Loucy (cell line): ENCODE data around the gene PRKN.
"Not testable (repeated sequence)": the region's sequence is repeated elsewhere in the genome, so short reads cannot be mapped to it uniquely, and the experiment has no call there.

Source experiments
- H2AFZ ChIP-seq: fragments of 200-600 bp; sonication (generic); 2 replicates; pipeline ENCODE4 v1.6.0; 2016; ENCODE audit warnings: antibody characterized with exemption, mild to moderate bottlenecking, low read length, moderate library complexity
- H3F3A ChIP-seq: fragments of 200-600 bp; 2 replicates; pipeline ENCODE4 v1.6.0; 2016; ENCODE audit warnings: antibody characterized with exemption, low read depth, mild to moderate bottlenecking
- H3K27me3 ChIP-seq: fragments of 200-600 bp; sonication (generic); 2 replicates; pipeline ENCODE4 v1.6.1; 2014; ENCODE audit warnings: low read length, mild to moderate bottlenecking; ENCODE audit not compliant: insufficient read depth, poor library complexity, severe bottlenecking
- H3K36me3 ChIP-seq: fragments of 200-600 bp; sonication (generic); 2 replicates; pipeline ENCODE4 v1.6.1; 2016; ENCODE audit warnings: low read length; ENCODE audit not compliant: insufficient read depth
- H3K4me1 ChIP-seq: fragments of 200-600 bp; sonication (generic); 2 replicates; pipeline ENCODE4 v1.5.1; 2014; ENCODE audit warnings: low read length, mild to moderate bottlenecking; ENCODE audit not compliant: insufficient read depth, poor library complexity, severe bottlenecking
- H3K4me2 ChIP-seq: fragments of 200-600 bp; sonication (generic); 2 replicates; pipeline ENCODE4 v1.6.0; 2014; ENCODE audit warnings: antibody characterized with exemption, low read length, low read depth, mild to moderate bottlenecking; ENCODE audit not compliant: poor library complexity, severe bottlenecking
- H3K4me3 ChIP-seq: fragments of 200-600 bp; sonication (generic); 2 replicates; pipeline ENCODE4 v1.5.1; 2014; ENCODE audit warnings: low read length, mild to moderate bottlenecking, mixed read lengths; ENCODE audit not compliant: poor library complexity, severe bottlenecking
- H3K79me2 ChIP-seq: fragments of 200-600 bp; sonication (generic); 2 replicates; pipeline ENCODE4 v1.6.1; 2014; ENCODE audit warnings: low read length; ENCODE audit not compliant: insufficient read depth
- H3K9ac ChIP-seq: fragments of 200-600 bp; sonication (generic); 2 replicates; pipeline ENCODE4 v1.6.0; 2014; ENCODE audit warnings: mild to moderate bottlenecking, low read depth, low read length, moderate library complexity; ENCODE audit not compliant: poor library complexity, severe bottlenecking
- H3K9me2 ChIP-seq: fragments of 200-600 bp; sonication (generic); replicated peaks from 2 replicates; pipeline ENCODE4 v1.6.1; 2016; ENCODE audit warnings: low read depth, low read length, mixed read lengths
- H3K9me3 ChIP-seq: fragments of 200-600 bp; sonication (generic); 2 replicates; pipeline ENCODE4 v1.6.1; 2014; ENCODE audit warnings: mild to moderate bottlenecking, antibody characterized with exemption, low read length, low read depth; ENCODE audit not compliant: insufficient read depth
- H4K20me1 ChIP-seq: fragments of 200-600 bp; sonication (generic); 2 replicates; pipeline ENCODE4 v1.6.0; 2014; ENCODE audit warnings: antibody characterized with exemption, low read length, mild to moderate bottlenecking; ENCODE audit not compliant: insufficient read depth, poor library complexity, severe bottlenecking
- CTCF ChIP-seq: fragments of 200-600 bp; sonication (generic); conservative IDR thresholded peaks from 2 replicates; pipeline ENCODE4 v1.5.1; 2014; ENCODE audit warnings: mild to moderate bottlenecking, antibody characterized with exemption, low read length
- EZH2phosphoT487 ChIP-seq: fragments of 200-600 bp; IDR thresholded peaks from 2 replicates; pipeline ENCODE4 v1.6.1; 2018; ENCODE audit warnings: antibody characterized with exemption, mild to moderate bottlenecking, moderate library complexity, borderline replicate concordance

Gene PRKN

GRCh38 chr6:161866570-161866969 is 861.0 kb downstream of the PRKN start:
- H3K9me2 ChIP-seq = no peaks in the 10 kb centered on the region
- H3K79me2 ChIP-seq = no peaks in the 10 kb centered on the region
- H3K4me2 ChIP-seq = no peak overlapping the region
- H3K4me3 ChIP-seq = no peak overlapping the region
- no peak overlapping the region for H2AFZ ChIP-seq
- H3F3A ChIP-seq = no peaks in the 10 kb centered on the region
- no peaks in the 10 kb centered on the region for H3K36me3 ChIP-seq
- H3K4me1 ChIP-seq = no peaks in the 10 kb centered on the region
- H3K9ac ChIP-seq = no peak overlapping the region
- no peaks in the 10 kb centered on the region for H4K20me1 ChIP-seq
- no peaks in the 10 kb centered on the region for H3K27me3 ChIP-seq
- TF ChIP-seq CTCF (no peak), EZH2phosphoT487 (no peak)
- H3K9me3 ChIP-seq = no peaks in the 10 kb centered on the region

DNA sequence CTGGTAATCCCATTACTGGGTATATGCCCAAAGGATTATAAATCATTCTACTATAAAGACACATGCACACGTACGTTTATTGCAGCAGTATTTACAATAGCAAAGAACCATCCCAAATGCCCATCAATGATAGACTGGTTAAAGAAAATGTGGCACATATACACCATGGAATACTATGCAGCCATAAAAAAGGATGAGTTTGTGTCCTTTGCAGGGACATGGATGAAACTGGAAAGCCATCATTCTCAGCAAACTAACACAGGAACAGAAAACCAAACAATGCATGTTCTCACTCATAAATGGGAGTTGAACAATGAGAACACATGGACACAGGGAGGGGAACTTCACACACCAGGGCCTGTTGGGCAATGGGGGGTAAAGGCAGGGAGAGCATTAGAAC is 866.5 kb downstream of the PRKN start:
- not testable (repeated sequence) for H3K4me3 ChIP-seq, H3K36me3 ChIP-seq, H2AFZ ChIP-seq, H3K4me1 ChIP-seq, H3K4me2 ChIP-seq, H3K27me3 ChIP-seq, H4K20me1 ChIP-seq, H3K9ac ChIP-seq, H3K9me3 ChIP-seq, H3K9me2 ChIP-seq, H3F3A ChIP-seq, H3K79me2 ChIP-seq

- no peak overlapping the region for H3K4me2 ChIP-seq
- no peaks in the 10 kb centered on the region for H3K9me2 ChIP-seq
- no peaks in the 10 kb centered on the region for H3K27me3 ChIP-seq
- H3K36me3 ChIP-seq = no peaks in the 10 kb centered on the region
- H4K20me1 ChIP-seq = no peaks in the 10 kb centered on the region
- no peaks in the 10 kb centered on the region for H3K4me1 ChIP-seq
- H3K4me3 ChIP-seq = no peak overlapping the region
- no peaks in the 10 kb centered on the region for H3K9me3 ChIP-seq
- no peaks in the 10 kb centered on the region for H3F3A ChIP-seq
- TF ChIP-seq EZH2phosphoT487 (no peak), CTCF (no peak)
- no peak overlapping the region for H3K9ac ChIP-seq
- no peak overlapping the region for H2AFZ ChIP-seq
- H3K79me2 ChIP-seq = no peaks in the 10 kb centered on the region
These were observed 873.9 kb downstream of the PRKN start for GRCh38 chr6:161853657-161854056.

DNA sequence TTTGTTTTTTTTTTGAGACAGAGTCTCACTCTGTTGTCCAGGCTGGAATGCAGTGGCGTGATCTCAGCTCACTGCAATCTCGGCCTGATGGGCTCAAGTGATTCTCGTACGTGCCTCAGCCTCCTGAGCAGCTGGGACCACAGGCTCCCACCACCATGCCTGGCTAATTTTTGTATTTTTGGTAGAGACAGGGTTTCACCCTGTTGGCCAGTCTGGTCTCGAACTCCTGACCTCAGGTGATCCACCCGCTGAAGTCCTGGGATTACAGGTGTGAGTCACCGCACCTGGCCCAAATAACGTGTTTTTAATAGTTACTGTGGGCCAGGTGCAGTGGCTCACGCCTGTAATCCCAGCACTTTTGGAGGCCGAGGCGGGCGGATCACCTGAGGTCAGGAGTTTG is 876.1 kb downstream of the PRKN start:
- H2AFZ ChIP-seq, H3K27me3 ChIP-seq, H3K4me2 ChIP-seq, H3K9me2 ChIP-seq, H3K9ac ChIP-seq, H4K20me1 ChIP-seq, H3F3A ChIP-seq, H3K4me1 ChIP-seq, H3K4me3 ChIP-seq, H3K36me3 ChIP-seq, H3K79me2 ChIP-seq, H3K9me3 ChIP-seq: not testable (repeated sequence)
